Measurements from ENCODE around the gene PRRX2.

DNA sequence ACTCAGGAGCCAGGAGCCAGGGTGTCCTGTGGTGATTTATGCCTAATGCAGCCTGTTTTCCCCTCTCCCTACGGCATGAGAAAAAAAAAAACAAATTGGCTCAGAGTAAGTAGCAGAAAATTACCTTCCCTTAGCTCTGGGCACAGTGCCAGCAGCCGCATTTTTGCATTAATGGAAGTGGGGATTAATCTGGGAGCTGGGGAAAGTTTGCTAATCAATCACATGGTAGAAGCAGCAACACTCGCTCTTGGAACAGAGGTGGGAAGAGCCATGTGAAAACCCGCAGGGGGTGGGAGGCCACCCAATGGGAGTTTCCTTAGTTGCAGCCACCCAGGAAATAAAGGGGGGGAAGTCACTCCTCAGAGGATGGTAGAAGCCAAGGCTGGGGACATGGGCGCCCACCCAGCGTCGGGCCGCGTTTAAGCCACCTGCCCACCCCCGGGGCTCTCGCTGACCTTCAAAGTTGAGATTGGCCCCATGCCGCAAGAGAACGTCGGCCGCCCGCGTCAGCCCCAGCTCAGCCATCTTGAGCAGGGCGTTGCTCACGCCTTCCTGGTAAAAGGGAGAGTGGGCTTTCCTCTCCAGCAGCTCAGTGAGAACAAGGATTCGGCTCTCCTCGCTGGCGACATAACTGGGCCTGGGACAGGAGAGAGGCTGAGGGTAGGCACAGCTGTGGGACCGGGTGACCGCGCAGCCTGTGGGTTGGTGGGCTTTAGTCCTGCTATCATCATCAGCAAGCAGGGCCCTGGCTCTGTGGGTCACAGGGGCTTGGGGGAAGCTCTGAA, 25.2 kb upstream of the PRRX2 start:
- TF ChIP-seq, protein P1, sequence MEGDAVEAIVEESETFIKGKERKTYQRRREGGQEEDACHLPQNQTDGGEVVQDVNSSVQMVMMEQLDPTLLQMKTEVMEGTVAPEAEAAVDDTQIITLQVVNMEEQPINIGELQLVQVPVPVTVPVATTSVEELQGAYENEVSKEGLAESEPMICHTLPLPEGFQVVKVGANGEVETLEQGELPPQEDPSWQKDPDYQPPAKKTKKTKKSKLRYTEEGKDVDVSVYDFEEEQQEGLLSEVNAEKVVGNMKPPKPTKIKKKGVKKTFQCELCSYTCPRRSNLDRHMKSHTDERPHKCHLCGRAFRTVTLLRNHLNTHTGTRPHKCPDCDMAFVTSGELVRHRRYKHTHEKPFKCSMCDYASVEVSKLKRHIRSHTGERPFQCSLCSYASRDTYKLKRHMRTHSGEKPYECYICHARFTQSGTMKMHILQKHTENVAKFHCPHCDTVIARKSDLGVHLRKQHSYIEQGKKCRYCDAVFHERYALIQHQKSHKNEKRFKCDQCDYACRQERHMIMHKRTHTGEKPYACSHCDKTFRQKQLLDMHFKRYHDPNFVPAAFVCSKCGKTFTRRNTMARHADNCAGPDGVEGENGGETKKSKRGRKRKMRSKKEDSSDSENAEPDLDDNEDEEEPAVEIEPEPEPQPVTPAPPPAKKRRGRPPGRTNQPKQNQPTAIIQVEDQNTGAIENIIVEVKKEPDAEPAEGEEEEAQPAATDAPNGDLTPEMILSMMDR (IDR thresholded peaks at IDR 0.05) = no peak
- TF ChIP-seq POLR2A (IDR thresholded peaks at IDR 0.05) (no peak), EP300 (IDR thresholded peaks at IDR 0.05) (no peak)
